ENCODE results near the gene CLIP3.

DNA sequence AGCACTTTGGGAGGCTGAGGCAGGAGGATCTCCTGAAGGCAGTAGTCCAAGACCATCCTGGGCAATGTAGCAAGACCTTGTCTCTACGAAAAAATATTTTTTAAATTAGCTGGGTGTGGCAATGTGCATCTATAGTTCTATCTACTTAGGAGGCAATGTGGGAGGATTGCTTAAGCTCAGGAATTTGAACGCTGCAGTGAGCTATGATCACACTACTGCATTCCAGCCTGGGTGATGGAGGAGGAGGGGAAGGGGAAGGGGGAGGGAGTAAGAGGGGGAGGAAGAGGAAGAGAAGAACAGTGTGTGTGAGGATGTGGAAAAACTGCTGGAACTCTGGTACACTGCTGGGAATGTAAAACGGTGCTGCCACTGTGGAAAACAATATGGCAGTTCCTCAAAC is 9.2 kb upstream of the CLIP3 start:
- TF ChIP-seq, protein P1, sequence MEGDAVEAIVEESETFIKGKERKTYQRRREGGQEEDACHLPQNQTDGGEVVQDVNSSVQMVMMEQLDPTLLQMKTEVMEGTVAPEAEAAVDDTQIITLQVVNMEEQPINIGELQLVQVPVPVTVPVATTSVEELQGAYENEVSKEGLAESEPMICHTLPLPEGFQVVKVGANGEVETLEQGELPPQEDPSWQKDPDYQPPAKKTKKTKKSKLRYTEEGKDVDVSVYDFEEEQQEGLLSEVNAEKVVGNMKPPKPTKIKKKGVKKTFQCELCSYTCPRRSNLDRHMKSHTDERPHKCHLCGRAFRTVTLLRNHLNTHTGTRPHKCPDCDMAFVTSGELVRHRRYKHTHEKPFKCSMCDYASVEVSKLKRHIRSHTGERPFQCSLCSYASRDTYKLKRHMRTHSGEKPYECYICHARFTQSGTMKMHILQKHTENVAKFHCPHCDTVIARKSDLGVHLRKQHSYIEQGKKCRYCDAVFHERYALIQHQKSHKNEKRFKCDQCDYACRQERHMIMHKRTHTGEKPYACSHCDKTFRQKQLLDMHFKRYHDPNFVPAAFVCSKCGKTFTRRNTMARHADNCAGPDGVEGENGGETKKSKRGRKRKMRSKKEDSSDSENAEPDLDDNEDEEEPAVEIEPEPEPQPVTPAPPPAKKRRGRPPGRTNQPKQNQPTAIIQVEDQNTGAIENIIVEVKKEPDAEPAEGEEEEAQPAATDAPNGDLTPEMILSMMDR (conservative IDR thresholded peaks at IDR 0.05 in 1 of 2, IDR thresholded peaks at IDR 0.05 in 1 of 2; ENCODE audit: low read depth in 1 of 2, low read length in 2 of 2) = no peak
- TF ChIP-seq EZH2 (IDR thresholded peaks at IDR 0.05; ENCODE audit: low read length, missing control alignments) = no peak

Measured in fibroblast of lung (primary cell).